Activated CD8-positive, alpha-beta T cell treated with anti-CD3 and anti-CD28 coated beads for 36 hours (primary cell): ENCODE results near the gene ABLIM1. TPM values are rescaled to one million over a fixed set of nuclear protein-coding genes. Genes with fewer than 3 reads are reported as not detected.

Experiments used
- ATAC-seq: fragments of 200-7000 bp; cut with Tn5 transposase; one replicate; pipeline ENCODE4 v1.10.0; 2021; ENCODE audit warnings: mild to moderate bottlenecking, moderate library complexity
- CTCF ChIA-PET: fragments of 350-600 bp; sonication (Branson Sonifier 250); formaldehyde crosslinking; loops from one replicate; lab custom pipeline; 2021; ENCODE audit warnings: antibody characterized with exemption; lab: Charles Lee
- POLR2A ChIA-PET: fragments of 350-600 bp; sonication (Branson Sonifier 250); formaldehyde crosslinking; loops from one replicate; lab custom pipeline; 2021; ENCODE audit warnings: antibody characterized with exemption; lab: Charles Lee
- DNase-seq: peaks from one replicate; pipeline ENCODE4 v3.0.0-alpha.2; 2020
- H3K27ac Mint-ChIP-seq: one replicate; pipeline ENCODE4 v1.8.0; 2021; ENCODE audit warnings: mild to moderate bottlenecking, mixed read lengths
- H3K27me3 Mint-ChIP-seq: one replicate; pipeline ENCODE4 v1.8.0; 2021; ENCODE audit warnings: mixed read lengths
- H3K36me3 Mint-ChIP-seq: one replicate; pipeline ENCODE4 v1.8.0; 2021; ENCODE audit warnings: low read depth, mixed read lengths
- H3K4me1 Mint-ChIP-seq: one replicate; pipeline ENCODE4 v1.8.0; 2021; ENCODE audit warnings: low read depth, mixed read lengths
- H3K4me3 Mint-ChIP-seq: one replicate; pipeline ENCODE4 v1.8.0; 2021; ENCODE audit warnings: mild to moderate bottlenecking, moderate library complexity, mixed read lengths
- H3K9me3 Mint-ChIP-seq: one replicate; pipeline ENCODE4 v1.8.0; 2021; ENCODE audit warnings: mixed read lengths
- intact Hi-C: fragments of 100-400 bp; cut with micrococcal nuclease; formaldehyde crosslinking; loops from one replicate; pipeline ENCODE4 v1.10.0; 2022
- total RNA-seq, 2 experiments: library from RNA; stranded (reverse); gene quantifications; one replicate each; pipeline ENCODE4 v1.2.3, GENCODE V29; 2021
- TF ChIP-seq, protein P1 (sequence below): fragments of 200-600 bp; IDR thresholded peaks from one replicate; pipeline ENCODE4 v1.8.0; 2022; ENCODE audit warnings: antibody characterized with exemption, mild to moderate bottlenecking

The ABLIM1 gene
- total RNA-seq, 2 experiments from 2014 or later, result 148 to 155 TPM

DNA sequence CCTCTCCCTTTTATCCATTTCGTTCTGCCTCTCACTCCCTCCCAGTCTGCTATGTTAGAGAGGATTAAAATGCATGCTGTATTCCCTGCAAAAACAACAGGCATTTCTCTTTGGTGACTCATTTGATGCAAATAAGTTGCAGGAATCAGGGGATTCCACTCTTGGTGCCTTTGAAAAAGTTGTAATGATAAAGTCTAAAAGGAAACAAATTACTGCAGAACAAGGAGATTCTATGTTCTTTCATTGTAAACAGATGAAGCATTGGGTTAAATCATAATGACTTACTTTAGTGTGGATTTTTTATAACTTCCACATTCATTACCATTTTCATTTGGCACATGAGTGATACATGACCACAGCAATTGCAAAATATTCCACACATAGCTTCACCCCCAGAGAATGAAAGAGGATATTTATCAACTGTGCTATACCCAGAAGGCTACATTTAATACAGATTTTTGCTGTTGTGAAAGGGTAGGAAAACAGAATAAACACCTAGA, 33.4 kb upstream of the ABLIM1 start:
- intact Hi-C loops, result loop anchor here (5.0 to 10.0 kb wide), 2 partner anchors 139 to 217 kb away; no protein-coding TSS in a partner anchor
- Mint-ChIP-seq H3K4me1 (peaks cover 9% of the 10 kb centered on the region), H3K36me3 (no peaks in the 10 kb centered on the region), H3K27me3 (no peaks in the 10 kb centered on the region), H3K9me3 (no peaks in the 10 kb centered on the region), H3K4me3 (no peak overlapping the region), H3K27ac (no peak overlapping the region)
- ChIA-PET CTCF (interaction anchor here (2.2 kb wide), 1 partner anchor 388 kb away, joined by 11 read pairs; no protein-coding TSS in a partner anchor), POLR2A (interaction anchor here (1.2 kb wide), 1 partner anchor 40 kb away, joined by 3 read pairs; no protein-coding TSS in a partner anchor)
- TF ChIP-seq, protein P1, sequence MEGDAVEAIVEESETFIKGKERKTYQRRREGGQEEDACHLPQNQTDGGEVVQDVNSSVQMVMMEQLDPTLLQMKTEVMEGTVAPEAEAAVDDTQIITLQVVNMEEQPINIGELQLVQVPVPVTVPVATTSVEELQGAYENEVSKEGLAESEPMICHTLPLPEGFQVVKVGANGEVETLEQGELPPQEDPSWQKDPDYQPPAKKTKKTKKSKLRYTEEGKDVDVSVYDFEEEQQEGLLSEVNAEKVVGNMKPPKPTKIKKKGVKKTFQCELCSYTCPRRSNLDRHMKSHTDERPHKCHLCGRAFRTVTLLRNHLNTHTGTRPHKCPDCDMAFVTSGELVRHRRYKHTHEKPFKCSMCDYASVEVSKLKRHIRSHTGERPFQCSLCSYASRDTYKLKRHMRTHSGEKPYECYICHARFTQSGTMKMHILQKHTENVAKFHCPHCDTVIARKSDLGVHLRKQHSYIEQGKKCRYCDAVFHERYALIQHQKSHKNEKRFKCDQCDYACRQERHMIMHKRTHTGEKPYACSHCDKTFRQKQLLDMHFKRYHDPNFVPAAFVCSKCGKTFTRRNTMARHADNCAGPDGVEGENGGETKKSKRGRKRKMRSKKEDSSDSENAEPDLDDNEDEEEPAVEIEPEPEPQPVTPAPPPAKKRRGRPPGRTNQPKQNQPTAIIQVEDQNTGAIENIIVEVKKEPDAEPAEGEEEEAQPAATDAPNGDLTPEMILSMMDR, result no peak
- ATAC-seq, result no peak
- no peak for DNase-seq

DNA sequence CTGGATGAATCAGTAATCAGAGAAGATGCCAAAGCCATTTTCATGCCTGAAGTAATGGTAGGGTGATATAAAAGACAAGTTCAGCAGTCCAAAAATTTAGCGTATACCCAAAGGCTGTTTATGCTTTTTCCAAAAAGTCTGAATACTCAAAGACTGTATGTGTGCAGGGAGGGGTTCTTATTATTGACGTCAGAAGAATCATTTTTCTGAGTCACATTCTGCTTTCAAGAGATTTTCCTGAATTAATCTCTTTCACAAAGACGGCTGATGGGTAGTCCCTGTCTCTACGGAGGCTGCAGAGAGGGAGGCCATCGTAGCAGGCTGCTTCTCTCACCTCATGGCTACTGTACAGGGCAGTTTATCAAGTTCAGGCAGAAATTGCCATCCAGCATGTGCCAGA, 30.7 kb upstream of the ABLIM1 start:
- Mint-ChIP-seq H3K27me3 (no peaks in the 10 kb centered on the region), H3K27ac (no peak overlapping the region), H3K4me1 (no peaks in the 10 kb centered on the region), H3K36me3 (no peaks in the 10 kb centered on the region), H3K9me3 (no peaks in the 10 kb centered on the region), H3K4me3 (no peak overlapping the region)
- ChIA-PET CTCF (interaction anchor here (0.7 to 1.0 kb wide), 2 partner anchors 141 to 385 kb away, joined by 3 read pairs; no protein-coding TSS in a partner anchor), POLR2A (no interaction called here)
- intact Hi-C loops, result no loop called here
- ATAC-seq (no peak), DNase-seq (no peak)
- TF ChIP-seq, protein P1, result no peak

DNA sequence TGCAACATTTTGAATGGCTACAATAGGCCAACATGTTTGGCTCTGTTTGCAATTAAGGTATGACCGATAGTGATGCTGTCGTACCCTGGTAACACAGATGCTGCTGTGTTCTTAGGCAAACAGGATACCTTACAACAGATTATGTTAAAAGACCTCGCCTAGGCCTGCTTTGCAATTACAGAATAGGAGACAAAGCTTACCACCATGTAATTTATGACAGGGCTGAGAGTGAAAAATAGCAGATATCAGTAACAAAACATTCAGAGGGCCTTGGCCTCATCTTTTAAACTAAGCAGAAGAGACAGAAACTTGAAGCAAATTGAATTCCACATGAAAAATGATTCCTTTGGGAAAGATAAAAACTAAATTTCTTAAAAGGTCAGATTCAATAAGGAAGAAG, 29.4 kb upstream of the ABLIM1 start:
- POLR2A ChIA-PET, result interaction anchor here (0.6 to 0.8 kb wide), 2 partner anchors 88 to 161 kb away, joined by 3 read pairs; no protein-coding TSS in a partner anchor
- no peak overlapping the region for H3K27ac Mint-ChIP-seq

DNA sequence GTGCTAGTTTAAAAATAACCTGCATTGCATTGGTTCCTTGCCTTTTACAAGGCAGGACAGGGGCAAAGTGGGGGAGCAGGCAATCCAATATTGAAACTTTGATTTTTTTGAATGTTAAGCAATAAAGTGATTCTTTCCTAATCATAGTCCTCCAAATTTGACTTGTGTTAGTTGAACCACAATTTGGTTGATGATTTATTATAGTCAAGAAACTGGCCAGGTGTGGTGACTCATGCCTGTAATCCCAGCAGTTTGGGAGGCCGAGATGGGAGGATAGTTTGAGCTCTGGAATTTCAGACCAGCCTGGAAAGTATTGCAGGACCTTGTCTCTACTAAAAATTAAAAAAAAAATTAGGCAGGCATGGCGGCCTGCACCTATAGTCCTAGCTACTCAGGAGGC, 27.9 kb upstream of the ABLIM1 start:
- TF ChIP-seq, protein P1, result no peak
- POLR2A ChIA-PET, result interaction anchor here (0.6 kb wide), 1 partner anchor 281 kb away, joined by 3 read pairs; no protein-coding TSS in a partner anchor
- H3K4me3 Mint-ChIP-seq, result no peak overlapping the region
- H3K27ac Mint-ChIP-seq, result no peak overlapping the region
- CTCF ChIA-PET, result interaction anchor here (0.7 to 1.5 kb wide), 2 partner anchors 9 to 18 kb away, joined by 3 to 6 read pairs; no protein-coding TSS in a partner anchor
- DNase-seq (no peak), ATAC-seq (no peak)
- no peaks in the 10 kb centered on the region for H3K4me1 Mint-ChIP-seq
- H3K27me3 Mint-ChIP-seq, result no peaks in the 10 kb centered on the region
- H3K36me3 Mint-ChIP-seq, result no peaks in the 10 kb centered on the region
- no peaks in the 10 kb centered on the region for H3K9me3 Mint-ChIP-seq
- intact Hi-C loops, result no loop called here

More for the DNA sequence above, 29.4 kb upstream of the ABLIM1 start:
- intact Hi-C loops, result no loop called here
- Mint-ChIP-seq H3K27me3 (no peaks in the 10 kb centered on the region), H3K9me3 (no peaks in the 10 kb centered on the region), H3K4me1 (no peaks in the 10 kb centered on the region), H3K4me3 (no peak overlapping the region), H3K36me3 (no peaks in the 10 kb centered on the region)
- TF ChIP-seq, protein P1, result no peak
- DNase-seq (no peak), ATAC-seq (no peak)
- CTCF ChIA-PET, result no interaction called here

DNA sequence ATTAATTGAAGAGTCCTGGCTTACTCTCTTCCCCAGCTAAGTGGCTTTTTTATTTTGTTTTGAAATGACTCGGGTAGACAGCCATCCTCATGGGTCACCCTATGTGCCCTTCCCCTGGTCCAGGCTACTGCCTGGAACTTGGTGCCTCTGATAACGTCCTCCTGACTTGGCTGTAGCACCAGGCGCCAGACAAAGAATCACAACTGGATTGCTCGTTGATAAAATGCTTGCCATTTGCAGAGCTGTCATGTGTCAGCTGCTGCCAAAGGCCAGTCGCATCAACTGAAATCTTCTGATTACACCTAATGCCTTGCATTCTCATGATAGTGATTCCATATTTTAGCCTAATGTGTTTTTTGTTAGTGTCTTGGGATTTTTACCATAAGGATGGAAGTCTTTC, 27.4 kb upstream of the ABLIM1 start:
- ChIA-PET POLR2A (interaction anchor here (0.6 kb wide), 1 partner anchor 281 kb away, joined by 3 read pairs; no protein-coding TSS in a partner anchor), CTCF (interaction anchor here (1.5 kb wide), 1 partner anchor 9 kb away, joined by 6 read pairs; no protein-coding TSS in a partner anchor)
- TF ChIP-seq, protein P1, result no peak
- Mint-ChIP-seq H3K4me3 (no peak overlapping the region), H3K27ac (no peak overlapping the region), H3K9me3 (no peaks in the 10 kb centered on the region), H3K27me3 (no peaks in the 10 kb centered on the region), H3K36me3 (no peaks in the 10 kb centered on the region), H3K4me1 (no peaks in the 10 kb centered on the region)
- no peak for DNase-seq
- intact Hi-C loops, result no loop called here
- ATAC-seq, result no peak
